DMS53 treated with DMSO at 0.1 percent for 48 hours (cell line): ENCODE data around the gene PEPD.

Experiments used
- DNase-seq: peaks from one replicate; lab custom pipeline; 2025; ENCODE audit not compliant: unreplicated experiment; lab: John Stamatoyannopoulos, UW

PEPD gene

GRCh38 chr19:33340991-33341390 lies 180.6 kb downstream of the PEPD start:
- DNase-seq, result no peak

- no peak for DNase-seq
These were observed 182.3 kb downstream of the PEPD start for GRCh38 chr19:33339016-33339984.
